Activated naive CD8-positive, alpha-beta T cell treated with anti-CD3 and anti-CD28 coated beads, Interleukin-2, amount 50 U/mL, for 24 hours (primary cell): ENCODE measurements around the gene CCDC7.
"Not testable (repeated sequence)": the region's sequence is repeated elsewhere in the genome, so short reads cannot be mapped to it uniquely, and the experiment has no call there.

Experiments
- ATAC-seq: fragments of 150-1000 bp; cut with Tn5 transposase; one replicate; pipeline ENCODE4 v1.10.0; 2021
- DNase-seq: peaks from one replicate; pipeline ENCODE4 v3.0.0; 2021
- H3K27ac Mint-ChIP-seq: one replicate; pipeline ENCODE4 v1.8.0; 2021; ENCODE audit warnings: mild to moderate bottlenecking, mixed read lengths
- H3K27me3 Mint-ChIP-seq: one replicate; pipeline ENCODE4 v1.8.0; 2021; ENCODE audit warnings: mixed read lengths
- H3K36me3 Mint-ChIP-seq: one replicate; pipeline ENCODE4 v1.8.0; 2021; ENCODE audit warnings: low read depth, mixed read lengths
- H3K4me1 Mint-ChIP-seq: one replicate; pipeline ENCODE4 v1.8.0; 2021; ENCODE audit warnings: mixed read lengths
- H3K4me3 Mint-ChIP-seq: one replicate; pipeline ENCODE4 v1.8.0; 2021; ENCODE audit warnings: mild to moderate bottlenecking, moderate library complexity, mixed read lengths
- H3K9me3 Mint-ChIP-seq: one replicate; pipeline ENCODE4 v1.8.0; 2021; ENCODE audit warnings: mixed read lengths

CCDC7 gene

DNA sequence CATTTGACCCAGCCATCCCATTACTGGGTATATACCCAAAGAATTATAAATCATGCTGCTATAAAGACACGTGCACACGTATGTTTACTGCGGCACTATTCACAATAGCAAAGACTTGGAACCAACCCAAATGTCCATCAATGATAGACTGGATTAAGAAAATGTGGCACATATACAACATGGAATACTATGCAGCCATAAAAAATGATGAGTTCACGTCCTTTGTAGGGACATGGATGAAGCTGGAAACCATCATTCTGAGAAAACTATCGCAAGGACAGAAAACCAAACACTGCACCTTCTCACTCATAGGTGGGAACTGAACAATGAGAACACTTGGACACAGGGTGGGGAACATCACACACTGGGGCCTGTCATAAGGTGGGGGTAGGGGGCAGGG is 471.9 kb downstream of the CCDC7 start:
- not testable (repeated sequence) for H3K9me3 Mint-ChIP-seq, H3K27me3 Mint-ChIP-seq, DNase-seq, H3K4me3 Mint-ChIP-seq, H3K27ac Mint-ChIP-seq, ATAC-seq
- peaks cover 14% of the 10 kb centered on the region for H3K4me1 Mint-ChIP-seq
- peaks cover 68% of the 10 kb centered on the region for H3K36me3 Mint-ChIP-seq

GRCh38 chr10:32922170-32922569 is 476.2 kb downstream of the CCDC7 start:
- no peak overlapping the region for H3K27ac Mint-ChIP-seq
- H3K27me3 Mint-ChIP-seq = no peaks in the 10 kb centered on the region
- DNase-seq (no peak), ATAC-seq (no peak)
- no peak overlapping the region for H3K4me3 Mint-ChIP-seq
- H3K4me1 Mint-ChIP-seq = peaks cover 28% of the 10 kb centered on the region
- H3K36me3 Mint-ChIP-seq = peaks cover 60% of the 10 kb centered on the region
- peaks cover 4% of the 10 kb centered on the region for H3K9me3 Mint-ChIP-seq

- H3K4me1 Mint-ChIP-seq = peaks cover 30% of the 10 kb centered on the region
- peaks cover 4% of the 10 kb centered on the region for H3K9me3 Mint-ChIP-seq
- no peak for ATAC-seq
- no peaks in the 10 kb centered on the region for H3K27me3 Mint-ChIP-seq
- H3K27ac Mint-ChIP-seq = no peak overlapping the region
- no peak overlapping the region for H3K4me3 Mint-ChIP-seq
- H3K36me3 Mint-ChIP-seq = peaks cover 59% of the 10 kb centered on the region
- no peak for DNase-seq
These were observed 477.2 kb downstream of the CCDC7 start for GRCh38 chr10:32923134-32923533.

- no peak for DNase-seq
- H3K4me1 Mint-ChIP-seq = peaks cover 34% of the 10 kb centered on the region
- H3K36me3 Mint-ChIP-seq = peaks cover 58% of the 10 kb centered on the region
- no peak for ATAC-seq
- peak overlapping the region; percentile 7 for H3K27ac Mint-ChIP-seq
- H3K4me3 Mint-ChIP-seq = no peak overlapping the region
- H3K9me3 Mint-ChIP-seq = no peaks in the 10 kb centered on the region
- no peaks in the 10 kb centered on the region for H3K27me3 Mint-ChIP-seq
These were observed 477.9 kb downstream of the CCDC7 start for GRCh38 chr10:32923849-32924248.
